HG03175 (cell line): Measurements from ENCODE around the gene DRD2.

Experiments used
- ATAC-seq: cut with Tn5 transposase; IDR thresholded peaks from one replicate; pipeline ENCODE4 v1.9.1; 2021; ENCODE audit warnings: mild to moderate bottlenecking, moderate library complexity; ENCODE audit not compliant: unreplicated experiment

Gene DRD2

DNA sequence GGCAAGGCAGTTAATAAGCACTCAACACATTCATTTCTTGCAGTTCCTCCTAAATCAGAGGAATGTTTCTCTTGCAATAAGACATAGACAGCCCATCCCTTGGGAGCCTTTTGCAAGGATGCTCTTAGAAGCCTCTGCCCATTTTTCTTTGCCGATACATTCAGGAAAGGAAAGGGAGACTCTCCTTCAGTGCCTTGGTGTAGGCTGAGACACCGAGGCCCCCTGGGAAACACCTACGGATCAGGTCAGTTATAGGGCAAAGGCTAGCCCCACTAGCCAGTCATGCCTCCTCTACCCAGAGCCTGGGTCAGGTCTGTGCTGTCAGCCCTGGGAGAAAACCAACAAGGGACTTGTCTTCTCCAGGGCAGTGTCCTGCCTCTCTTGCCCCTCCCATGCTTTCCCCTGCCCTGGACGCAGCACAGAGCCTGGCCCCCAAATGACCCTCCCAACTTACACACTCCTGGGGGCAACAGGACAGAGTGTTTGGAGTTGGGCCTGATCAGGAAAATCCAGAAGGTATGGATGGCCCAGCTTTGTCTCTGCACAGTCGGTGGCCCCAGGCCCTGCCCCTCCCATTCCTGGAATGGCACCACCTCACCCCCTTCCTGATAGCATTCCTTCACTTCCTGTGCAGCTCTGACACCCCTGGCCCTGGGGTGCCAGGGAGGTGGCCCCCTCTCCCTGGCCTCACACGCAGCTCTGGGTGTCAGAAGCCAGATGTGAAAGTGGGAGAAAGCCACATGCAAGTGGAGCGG is 69.3 kb downstream of the DRD2 start:
- ATAC-seq = no peak

DNA sequence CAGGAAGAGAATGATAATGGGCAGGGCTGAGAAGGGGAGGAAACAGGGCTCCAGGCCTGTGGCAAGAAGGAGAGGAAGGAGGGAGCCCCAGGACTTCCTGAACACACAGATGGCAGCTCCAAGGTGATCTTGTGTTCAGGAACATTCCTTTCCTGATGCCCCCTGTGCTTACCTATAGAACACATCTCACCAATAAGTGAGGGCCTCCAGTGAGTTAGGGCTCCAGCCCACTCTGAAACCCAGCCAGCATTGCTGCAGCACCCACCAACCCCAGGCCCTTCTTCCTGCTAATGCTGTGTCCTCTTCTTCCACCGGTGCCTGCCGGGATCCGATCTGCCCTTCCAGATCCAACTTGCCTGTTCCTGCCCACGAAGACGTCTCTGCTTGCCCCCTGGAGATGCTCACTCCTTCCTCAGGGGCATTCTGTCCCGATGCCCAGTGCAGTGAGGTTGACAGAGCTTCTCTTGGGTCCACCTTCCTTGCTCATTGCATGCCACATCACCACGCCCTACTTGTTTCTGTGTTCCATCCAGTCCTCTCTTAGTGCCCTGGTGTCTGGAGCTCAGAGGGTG is 70.3 kb downstream of the DRD2 start:
- no peak for ATAC-seq

GRCh38 chr11:113401718-113402117 is 73.5 kb downstream of the DRD2 start:
- no peak for ATAC-seq

GRCh38 chr11:113400631-113401230 is 74.5 kb downstream of the DRD2 start:
- no peak for ATAC-seq

GRCh38 chr11:113398669-113399430 is 76.3 kb downstream of the DRD2 start:
- ATAC-seq = no peak

DNA sequence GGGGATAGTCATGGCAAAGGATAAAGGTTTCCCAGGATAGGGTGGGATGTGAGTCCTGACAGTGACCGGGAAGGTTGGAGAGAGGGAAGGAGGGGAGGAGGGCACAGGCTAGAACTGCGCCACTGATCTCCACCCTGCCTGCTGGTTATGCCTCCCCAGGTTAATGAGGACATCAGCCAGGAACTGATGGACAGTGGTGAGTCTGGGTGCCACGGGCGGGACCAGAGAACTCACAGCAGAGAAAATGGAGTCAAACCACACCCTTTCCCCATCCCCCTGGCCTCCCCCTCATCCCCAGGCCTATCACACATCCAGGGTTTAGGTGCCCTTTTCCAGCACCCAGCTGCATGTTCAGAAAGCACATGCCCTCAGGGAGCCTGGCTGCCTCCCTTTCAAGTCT is 77.4 kb downstream of the DRD2 start:
- ATAC-seq = no peak

- ATAC-seq = no peak
Observed at GRCh38 chr11:113397212-113397611, 78.0 kb downstream of the DRD2 start.

- no peak for ATAC-seq
Observed at GRCh38 chr11:113396690-113397089, 78.5 kb downstream of the DRD2 start.

GRCh38 chr11:113395782-113396336 is 79.3 kb downstream of the DRD2 start:
- ATAC-seq = no peak

DNA sequence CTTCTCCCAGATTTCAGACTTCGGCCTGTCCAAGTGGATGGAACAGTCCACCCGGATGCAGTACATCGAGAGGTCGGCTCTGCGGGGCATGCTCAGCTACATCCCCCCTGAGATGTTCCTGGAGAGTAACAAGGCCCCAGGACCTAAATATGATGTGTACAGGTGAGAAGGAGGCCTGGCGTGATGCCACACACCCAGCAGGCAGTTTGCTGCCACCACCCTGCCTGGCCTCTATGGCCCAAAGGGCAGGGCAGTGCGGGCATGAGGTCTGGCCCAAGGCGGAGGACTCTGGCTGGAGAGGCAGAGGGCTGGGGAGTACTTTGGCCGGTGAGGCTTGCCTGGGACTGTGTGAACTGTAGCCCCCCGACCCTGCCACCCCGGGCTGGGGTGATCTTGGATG is 80.3 kb downstream of the DRD2 start:
- ATAC-seq = no peak

DNA sequence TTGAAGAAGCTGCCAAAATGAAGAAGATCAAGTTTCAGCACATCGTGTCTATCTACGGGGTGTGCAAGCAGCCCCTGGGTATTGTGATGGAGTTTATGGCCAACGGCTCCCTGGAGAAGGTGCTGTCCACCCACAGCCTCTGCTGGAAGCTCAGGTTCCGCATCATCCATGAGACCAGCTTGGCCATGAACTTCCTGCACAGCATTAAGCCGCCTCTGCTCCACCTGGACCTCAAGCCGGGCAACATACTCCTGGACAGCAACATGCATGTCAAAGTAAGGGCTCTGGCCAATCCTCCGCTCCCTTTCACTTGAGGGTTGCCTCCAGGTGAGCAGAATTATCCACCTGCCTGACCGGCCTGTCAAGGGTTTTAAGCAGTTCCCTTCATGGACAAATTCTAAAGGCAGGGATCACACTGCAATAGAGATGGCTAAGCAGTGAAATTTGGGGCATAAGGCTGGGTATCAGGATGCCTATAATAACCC is 81.7 kb downstream of the DRD2 start:
- no peak for ATAC-seq

DNA sequence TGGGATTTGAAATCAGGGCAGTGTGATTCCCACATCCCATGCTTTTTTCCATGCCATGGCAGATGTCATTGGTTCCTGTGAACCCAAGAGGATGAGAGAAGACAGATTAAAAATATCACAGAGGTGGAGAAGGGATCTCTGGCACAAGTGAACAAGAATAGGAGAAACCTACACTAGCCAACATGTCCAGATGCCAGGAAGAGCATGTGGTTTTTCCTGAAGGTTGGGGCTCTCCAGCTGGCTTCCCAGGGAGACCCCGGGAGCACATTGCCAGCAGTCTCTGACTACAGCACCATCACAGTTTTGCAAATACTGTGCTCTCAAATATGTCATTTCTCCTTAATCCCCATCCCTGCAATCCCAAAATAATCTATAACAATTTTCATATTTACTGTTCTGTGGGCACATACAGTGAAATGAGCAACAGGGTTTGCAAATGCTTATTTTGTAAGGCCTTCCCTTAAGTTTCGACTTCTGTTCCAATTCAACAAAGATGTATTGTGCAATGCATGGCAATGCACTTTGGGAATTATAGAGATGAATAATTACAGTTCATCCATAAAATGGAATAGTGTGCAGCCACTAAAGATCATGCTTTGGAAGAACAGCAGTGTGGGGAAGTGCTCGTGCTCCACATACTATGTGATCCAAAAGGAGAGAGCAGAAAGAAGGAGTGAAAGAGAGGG is 82.8 kb downstream of the DRD2 start:
- no peak for ATAC-seq

DNA sequence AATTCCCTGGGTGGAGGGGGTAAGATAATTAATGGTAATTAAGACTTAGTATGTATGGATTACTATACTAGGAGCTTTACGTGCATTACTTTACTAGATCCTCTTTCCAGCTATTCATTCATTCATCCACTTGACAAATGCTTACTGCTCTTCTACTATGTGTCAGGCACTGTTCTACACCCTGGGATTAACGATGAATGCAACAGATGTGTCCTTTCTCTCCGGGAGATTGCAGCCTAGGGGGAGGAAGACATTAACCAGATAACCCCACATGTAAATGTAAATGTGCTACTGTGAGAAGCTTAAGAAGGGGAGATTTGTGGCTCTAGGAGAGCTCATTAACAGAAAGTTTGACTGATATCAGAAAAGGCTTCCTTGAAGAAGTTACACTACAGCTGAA is 85.9 kb downstream of the DRD2 start:
- no peak for ATAC-seq

GRCh38 chr11:113387605-113388211 is 87.5 kb downstream of the DRD2 start, which contains the start of gene ANKK1:
TSS of gene ANKK1 (plus strand) at chr11:113387779. CDS start at chr11:113387885, 106 bp downstream.
- no peak for ATAC-seq

- ATAC-seq = no peak
Observed at GRCh38 chr11:113386866-113387265, 88.3 kb downstream of the DRD2 start.

DNA sequence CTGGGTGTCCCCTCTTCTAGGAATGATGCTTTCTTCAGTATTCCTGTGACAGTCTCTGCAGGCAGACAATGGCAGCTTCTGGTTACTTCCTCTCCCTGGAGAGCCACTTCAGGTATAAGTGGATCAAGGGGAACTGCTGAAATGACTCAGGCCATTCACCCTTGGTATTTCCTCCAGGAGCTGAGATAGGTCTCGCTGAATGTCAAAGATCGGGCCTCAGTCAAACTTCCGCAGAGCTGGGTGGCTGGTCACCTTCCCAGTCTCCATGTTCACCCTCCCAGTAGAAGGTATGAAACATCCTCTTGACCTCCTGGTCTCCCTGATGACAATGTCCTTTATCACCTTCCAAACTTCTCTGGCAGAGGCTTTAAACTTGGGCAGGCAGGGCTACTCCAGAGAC is 89.4 kb downstream of the DRD2 start:
- no peak for ATAC-seq

GRCh38 chr11:113384551-113384950 is 90.6 kb downstream of the DRD2 start:
- ATAC-seq = no peak

GRCh38 chr11:113382121-113382520 is 93.1 kb downstream of the DRD2 start:
- ATAC-seq = no peak

GRCh38 chr11:113378692-113379091 is 96.5 kb downstream of the DRD2 start:
- no peak for ATAC-seq
